H1 (cell line): ENCODE data around the gene FOXA3.

Experiments
- CHD7 ChIP-seq: fragments of 300-600 bp; sonication (generic); IDR thresholded peaks from 2 replicates; pipeline ENCODE4 v1.7.1; 2012; ENCODE audit warnings: low read length, moderate library complexity, mild to moderate bottlenecking, inconsistent platforms; ENCODE audit not compliant: insufficient replicate concordance
- CTCF ChIP-seq, 3 experiments: IDR thresholded peaks; 1 replicate in 2 of 3; 2 replicates in 1 of 3; pipeline versions ENCODE4 v1.5.1 to v1.6.1; 2011; ENCODE audit warnings: low read length in 3 of 3, mild to moderate bottlenecking in 3 of 3, inconsistent platforms in 2 of 3, low read depth in 1 of 3, moderate library complexity in 1 of 3; ENCODE audit not compliant: insufficient read depth in 1 of 3; ENCODE audit errors: control extremely low read depth in 1 of 3
- GTF2F1 ChIP-seq: IDR thresholded peaks from 2 replicates; pipeline ENCODE4 v1.6.1; 2012; ENCODE audit warnings: low read depth, low read length, improper control_type of control experiment, borderline replicate concordance
- HDAC2 ChIP-seq, 2 experiments: fragments of 300-600 bp in 1 of 2; sonication (generic) in 1 of 2; IDR thresholded peaks; 2 replicates each; pipeline ENCODE4 v1.6.1; 2011 to 2012; ENCODE audit warnings: low read depth in 2 of 2, low read length in 2 of 2, mild to moderate bottlenecking in 2 of 2, moderate library complexity in 2 of 2, borderline replicate concordance in 1 of 2, inconsistent platforms in 1 of 2
- JUN ChIP-seq: IDR thresholded peaks from 2 replicates; pipeline ENCODE4 v1.6.1; 2011; ENCODE audit warnings: low read depth, mild to moderate bottlenecking, improper control_type of control experiment, low read length
- JUND ChIP-seq: IDR thresholded peaks from 2 replicates; pipeline ENCODE4 v1.6.1; 2011; ENCODE audit warnings: mild to moderate bottlenecking, improper control_type of control experiment, low read length
- KDM1A ChIP-seq: fragments of 200-600, 300-600 bp; sonication (generic); IDR thresholded peaks from 2 replicates; pipeline ENCODE4 v1.7.1; 2016; ENCODE audit warnings: mild to moderate bottlenecking, low read length, borderline replicate concordance
- MAX ChIP-seq: IDR thresholded peaks from 2 replicates; pipeline ENCODE4 v1.6.1; 2012; ENCODE audit warnings: inconsistent platforms
- POLR2AphosphoS5 ChIP-seq: IDR thresholded peaks from 2 replicates; pipeline ENCODE4 v1.6.1; 2011; ENCODE audit warnings: low read depth, low read length
- SP2 ChIP-seq: IDR thresholded peaks from 2 replicates; pipeline ENCODE4 v1.6.1; 2012; ENCODE audit warnings: mild to moderate bottlenecking, low read length, inconsistent platforms
- TAF1 ChIP-seq: IDR thresholded peaks from 2 replicates; pipeline ENCODE4 v1.6.1; 2011; ENCODE audit warnings: mild to moderate bottlenecking, low read depth, low read length

GRCh38 chr19:45821103-45821521 is 43.0 kb upstream of the FOXA3 start:
- no peak for TF ChIP-seq HDAC2 (IDR thresholded peaks at IDR 0.05; ENCODE audit: borderline replicate concordance in 1 of 2, low read depth in 2 of 2, low read length in 2 of 2)
- TF ChIP-seq CHD7, result no peak
- no peak for TF ChIP-seq POLR2AphosphoS5
- TF ChIP-seq CTCF (IDR thresholded peaks at IDR 0.05; ENCODE audit: control extremely low read depth in 1 of 3, insufficient read depth in 1 of 3, low read depth in 1 of 3, low read length in 3 of 3), result no peak
- no peak for TF ChIP-seq KDM1A
- TF ChIP-seq SP2, result no peak
- no peak for TF ChIP-seq JUND
- TF ChIP-seq JUN, result no peak
- no peak for TF ChIP-seq TAF1
- no peak for TF ChIP-seq GTF2F1
- TF ChIP-seq MAX, result no peak
